ENCODE data around the gene ADAMTSL1.

The ADAMTSL1 gene

GRCh38 chr9:18811171-18811570 lies 337.2 kb downstream of the ADAMTSL1 start:
- no peaks in the 10 kb centered on the region for H3K36me3 ChIP-seq (ENCODE audit: insufficient read depth, low read length)
- no peak overlapping the region for H3K9ac ChIP-seq (ENCODE audit: low read depth, low read length, poor library complexity, severe bottlenecking)
- no peaks in the 10 kb centered on the region for H3K79me2 ChIP-seq (ENCODE audit: insufficient read depth, low read length)
- H2AFZ ChIP-seq (ENCODE audit: low read length) = no peak overlapping the region
- no peaks in the 10 kb centered on the region for H3K27me3 ChIP-seq (ENCODE audit: insufficient read depth, low read length, poor library complexity, severe bottlenecking)
- no peaks in the 10 kb centered on the region for H3F3A ChIP-seq (ENCODE audit: low read depth)
- no peaks in the 10 kb centered on the region for H3K4me1 ChIP-seq (ENCODE audit: insufficient read depth, low read length, poor library complexity, severe bottlenecking)
- TF ChIP-seq CTCF (conservative IDR thresholded peaks at IDR 0.05; ENCODE audit: low read length) (no peak), EZH2phosphoT487 (IDR thresholded peaks at IDR 0.05; ENCODE audit: borderline replicate concordance) (no peak)
- no peak overlapping the region for H3K4me2 ChIP-seq (ENCODE audit: low read depth, low read length, poor library complexity, severe bottlenecking)
- H3K4me3 ChIP-seq (ENCODE audit: low read length, poor library complexity, severe bottlenecking) = no peak overlapping the region
- no peaks in the 10 kb centered on the region for H3K9me2 ChIP-seq (replicated peaks; ENCODE audit: low read depth, low read length)
- H4K20me1 ChIP-seq (ENCODE audit: insufficient read depth, low read length, poor library complexity, severe bottlenecking) = no peaks in the 10 kb centered on the region
- H3K9me3 ChIP-seq (ENCODE audit: insufficient read depth, low read depth, low read length) = no peaks in the 10 kb centered on the region

- Histone ChIP-seq H2AFZ (ENCODE audit: low read length) (no peak overlapping the region), H3K9me3 (ENCODE audit: insufficient read depth, low read depth, low read length) (no peaks in the 10 kb centered on the region), H3F3A (ENCODE audit: low read depth) (no peaks in the 10 kb centered on the region), H3K4me3 (ENCODE audit: low read length, poor library complexity, severe bottlenecking) (no peak overlapping the region), H3K9me2 (replicated peaks; ENCODE audit: low read depth, low read length) (no peaks in the 10 kb centered on the region), H3K4me1 (ENCODE audit: insufficient read depth, low read length, poor library complexity, severe bottlenecking) (no peaks in the 10 kb centered on the region), H3K4me2 (ENCODE audit: low read depth, low read length, poor library complexity, severe bottlenecking) (no peak overlapping the region), H3K36me3 (ENCODE audit: insufficient read depth, low read length) (no peaks in the 10 kb centered on the region), H4K20me1 (ENCODE audit: insufficient read depth, low read length, poor library complexity, severe bottlenecking) (no peaks in the 10 kb centered on the region), H3K27me3 (ENCODE audit: insufficient read depth, low read length, poor library complexity, severe bottlenecking) (no peaks in the 10 kb centered on the region), H3K9ac (ENCODE audit: low read depth, low read length, poor library complexity, severe bottlenecking) (no peak overlapping the region), H3K79me2 (ENCODE audit: insufficient read depth, low read length) (no peaks in the 10 kb centered on the region)
- TF ChIP-seq CTCF (conservative IDR thresholded peaks at IDR 0.05; ENCODE audit: low read length) = no peak
- no peak for TF ChIP-seq EZH2phosphoT487 (IDR thresholded peaks at IDR 0.05; ENCODE audit: borderline replicate concordance)
These were observed 345.5 kb downstream of the ADAMTSL1 start for GRCh38 chr9:18819418-18819817.

- Histone ChIP-seq H3K9ac (ENCODE audit: low read depth, low read length, poor library complexity, severe bottlenecking) (no peak overlapping the region), H3K36me3 (ENCODE audit: insufficient read depth, low read length) (no peaks in the 10 kb centered on the region), H3K4me3 (ENCODE audit: low read length, poor library complexity, severe bottlenecking) (no peak overlapping the region), H3K4me1 (ENCODE audit: insufficient read depth, low read length, poor library complexity, severe bottlenecking) (peaks cover 9% of the 10 kb centered on the region), H3K9me3 (ENCODE audit: insufficient read depth, low read depth, low read length) (no peaks in the 10 kb centered on the region), H4K20me1 (ENCODE audit: insufficient read depth, low read length, poor library complexity, severe bottlenecking) (no peaks in the 10 kb centered on the region), H3K27me3 (ENCODE audit: insufficient read depth, low read length, poor library complexity, severe bottlenecking) (no peaks in the 10 kb centered on the region), H2AFZ (ENCODE audit: low read length) (no peak overlapping the region), H3F3A (ENCODE audit: low read depth) (no peaks in the 10 kb centered on the region), H3K4me2 (ENCODE audit: low read depth, low read length, poor library complexity, severe bottlenecking) (no peak overlapping the region), H3K79me2 (ENCODE audit: insufficient read depth, low read length) (no peaks in the 10 kb centered on the region), H3K9me2 (replicated peaks; ENCODE audit: low read depth, low read length) (no peaks in the 10 kb centered on the region)
- no peak for TF ChIP-seq CTCF (conservative IDR thresholded peaks at IDR 0.05; ENCODE audit: low read length)
- TF ChIP-seq EZH2phosphoT487 (IDR thresholded peaks at IDR 0.05; ENCODE audit: borderline replicate concordance) = no peak
These were observed 346.7 kb downstream of the ADAMTSL1 start for GRCh38 chr9:18820566-18821095.
